Endothelial cell of umbilical vein (primary cell): ENCODE data around the gene MPST. TPM values are rescaled to one million over a fixed set of nuclear protein-coding genes. Genes with fewer than 3 reads are reported as not detected.

Source experiments
- BruUV-seq: library from RNA; stranded (reverse); fragments of 400-500 nt; replicated peaks from 2 replicates; lab custom pipeline; 2021; lab: Mats Ljungman, UMichigan
- CTCF ChIA-PET: fragments of 300-600, 350-600 bp; sonication (Branson Sonifier 250); formaldehyde crosslinking; loops from one replicate; lab custom pipeline; 2021; ENCODE audit warnings: antibody characterized with exemption, inconsistent platforms; lab: Charles Lee
- POLR2A ChIA-PET: fragments of 300-600, 350-600 bp; sonication (Branson Sonifier 250); formaldehyde crosslinking; loops from one replicate; lab custom pipeline; 2021; ENCODE audit warnings: antibody characterized with exemption, inconsistent platforms; lab: Charles Lee
- DNase-seq: peaks from one replicate; pipeline ENCODE4 v3.0.0-alpha.2; 2011; ENCODE audit warnings: low read depth, low spot score
- FAIRE-seq: peaks from 2 replicates; lab custom pipeline; 2011; peaks lifted over from hg19 to GRCh38; lab: Jason Lieb, UNC
- H2AFZ ChIP-seq: 2 replicates; pipeline ENCODE4 v1.6.0; 2012; ENCODE audit warnings: low read depth, low read length, control low read depth, inconsistent platforms
- H3K27ac ChIP-seq: 2 replicates; pipeline ENCODE4 v1.5.1; 2011; ENCODE audit warnings: low read depth, mild to moderate bottlenecking, control low read depth, low read length, moderate library complexity; ENCODE audit not compliant: insufficient read depth
- H3K27me3 ChIP-seq, 2 experiments: 2 replicates each; pipeline versions ENCODE4 v1.6.0 to v1.6.1; 2011; ENCODE audit warnings: low read length in 2 of 2, mixed read lengths in 1 of 2; ENCODE audit not compliant: control insufficient read depth in 2 of 2, insufficient read depth in 2 of 2
- H3K36me3 ChIP-seq, 2 experiments: 2 replicates in 1 of 2; 3 replicates in 1 of 2; pipeline ENCODE4 v1.5.1; 2011; ENCODE audit warnings: low read length in 2 of 2, mild to moderate bottlenecking in 1 of 2, moderate library complexity in 1 of 2; ENCODE audit not compliant: control insufficient read depth in 2 of 2, insufficient read depth in 2 of 2; ENCODE audit errors: extremely low read depth in 1 of 2
- H3K4me1 ChIP-seq: 3 replicates; pipeline ENCODE4 v1.5.1; 2011; ENCODE audit warnings: mild to moderate bottlenecking, low read length; ENCODE audit not compliant: control insufficient read depth, insufficient read depth; ENCODE audit errors: extremely low read depth
- H3K4me2 ChIP-seq: 2 replicates; pipeline ENCODE4 v1.6.1; 2011; ENCODE audit warnings: low read length, control low read depth, mixed read lengths; ENCODE audit not compliant: insufficient read depth
- H3K4me3 ChIP-seq, 3 experiments: fragments of 200-600 bp in 1 of 3; sonication (generic), shearing (Covaris generic) in 1 of 3; replicated peaks in 1 of 3; 2 replicates each; pipeline ENCODE4 v1.5.1; 2011 to 2016; ENCODE audit warnings: control low read depth in 3 of 3, low read length in 3 of 3, mild to moderate bottlenecking in 2 of 3, inconsistent platforms in 1 of 3, low read depth in 1 of 3, moderate library complexity in 1 of 3; ENCODE audit not compliant: insufficient read depth in 1 of 3
- H3K79me2 ChIP-seq: 2 replicates; pipeline ENCODE4 v1.6.0; 2012; ENCODE audit warnings: low read length, inconsistent platforms; ENCODE audit not compliant: control insufficient read depth, insufficient read depth
- H3K9ac ChIP-seq: replicated peaks from 2 replicates; pipeline ENCODE3; 2011; ENCODE audit warnings: low read length, control low read depth; ENCODE audit not compliant: insufficient read depth; ENCODE audit errors: extremely low read depth
- H3K9me1 ChIP-seq: replicated peaks from 3 replicates; pipeline ENCODE4 v1.6.0; 2011; ENCODE audit warnings: mild to moderate bottlenecking, low read length; ENCODE audit not compliant: control insufficient read depth, insufficient read depth; ENCODE audit errors: extremely low read depth
- H3K9me3 ChIP-seq: replicated peaks from 2 replicates; pipeline ENCODE4 v1.5.1; 2012; ENCODE audit warnings: low read length, inconsistent platforms; ENCODE audit not compliant: control insufficient read depth, insufficient read depth
- H4K20me1 ChIP-seq: replicated peaks from 2 replicates; pipeline ENCODE3; 2011; ENCODE audit warnings: mild to moderate bottlenecking, low read length; ENCODE audit not compliant: control insufficient read depth, insufficient read depth; ENCODE audit errors: extremely low read depth
- EZH2 ChIP-seq: IDR thresholded peaks from 2 replicates; pipeline ENCODE4 v1.6.1; 2012; ENCODE audit warnings: borderline replicate concordance, low read depth, mild to moderate bottlenecking, moderate library complexity, low read length, inconsistent platforms; ENCODE audit not compliant: severe bottlenecking
- FOS ChIP-seq: IDR thresholded peaks from 2 replicates; pipeline ENCODE4 v1.6.1; 2011; ENCODE audit warnings: mild to moderate bottlenecking, low read length, moderate library complexity, borderline replicate concordance; ENCODE audit not compliant: insufficient read depth
- GATA2 ChIP-seq: IDR thresholded peaks from 2 replicates; pipeline ENCODE4 v1.7.0; 2011; ENCODE audit warnings: low read depth, mild to moderate bottlenecking, moderate library complexity, mixed read lengths, low read length; ENCODE audit not compliant: insufficient read length, insufficient read depth
- JUN ChIP-seq: IDR thresholded peaks from 2 replicates; pipeline ENCODE4 v1.6.1; 2011; ENCODE audit warnings: borderline replicate concordance, low read depth; ENCODE audit not compliant: insufficient read length, insufficient read depth
- MYC ChIP-seq: IDR thresholded peaks from one replicate; pipeline ENCODE4 v1.6.1; 2011; ENCODE audit warnings: mild to moderate bottlenecking, low read depth, low read length
- POLR2A ChIP-seq: IDR thresholded peaks from 2 replicates; pipeline ENCODE4 v1.6.1; 2012; ENCODE audit warnings: low read depth, mild to moderate bottlenecking, control low read depth, low read length
- POLR2AphosphoS5 ChIP-seq: IDR thresholded peaks from 2 replicates; pipeline ENCODE4 v1.6.1; 2012; ENCODE audit warnings: low read depth, mild to moderate bottlenecking, control low read depth, low read length, moderate library complexity; ENCODE audit not compliant: insufficient read depth
- dilution Hi-C: fragments of 300-500 bp; cut with MboI; formaldehyde crosslinking; loops from one replicate; pipeline ENCODE4 v1.15.0; 2019; ENCODE audit warnings: low sequenced_read_pairs; ENCODE audit not compliant: extremely low pct_ligation_motif_present
- intact Hi-C: fragments of 100-400 bp; cut with micrococcal nuclease; formaldehyde crosslinking; loops from one replicate; pipeline ENCODE4 v1.10.0; 2022
- polyA plus RNA-seq, 4 experiments: library from polyadenylated mRNA; depleted of rRNA in 3 of 4; stranded (reverse) in 3 of 4; unstranded in 1 of 4; fragments of >200 nt; gene quantifications; 2 replicates each; pipeline versions ENCODE4 v1.2.1 to v1.2.3, GENCODE V29; 2011 to 2012; ENCODE audit warnings: missing spikeins in 1 of 4
- total RNA-seq: library from RNA; stranded (reverse); gene quantifications from 2 replicates; pipeline ENCODE4 v1.2.3, GENCODE V29; 2021
- TF ChIP-seq, protein P1 (sequence below), 2 donors: IDR thresholded peaks; 1 replicate in 1 of 2; 2 replicates in 1 of 2; pipeline ENCODE4 v1.5.1; 2011; ENCODE audit warnings: low read length in 2 of 2, mild to moderate bottlenecking in 2 of 2, moderate library complexity in 2 of 2, control low read depth in 1 of 2, inconsistent platforms in 1 of 2, low read depth in 1 of 2; ENCODE audit not compliant: insufficient read depth in 1 of 2; ENCODE audit errors: extremely low read depth in 1 of 2
- TF ChIP-seq, protein P2 (sequence below): IDR thresholded peaks from 2 replicates; pipeline ENCODE4 v1.6.1; 2011; ENCODE audit not compliant: insufficient read depth, insufficient read length

Gene MPST
- total and polyA plus RNA-seq, 2 donors (not counting 3 experiments of a cell fraction or from before 2014, with no cell fraction given) = 93.2 to 124 TPM

DNA sequence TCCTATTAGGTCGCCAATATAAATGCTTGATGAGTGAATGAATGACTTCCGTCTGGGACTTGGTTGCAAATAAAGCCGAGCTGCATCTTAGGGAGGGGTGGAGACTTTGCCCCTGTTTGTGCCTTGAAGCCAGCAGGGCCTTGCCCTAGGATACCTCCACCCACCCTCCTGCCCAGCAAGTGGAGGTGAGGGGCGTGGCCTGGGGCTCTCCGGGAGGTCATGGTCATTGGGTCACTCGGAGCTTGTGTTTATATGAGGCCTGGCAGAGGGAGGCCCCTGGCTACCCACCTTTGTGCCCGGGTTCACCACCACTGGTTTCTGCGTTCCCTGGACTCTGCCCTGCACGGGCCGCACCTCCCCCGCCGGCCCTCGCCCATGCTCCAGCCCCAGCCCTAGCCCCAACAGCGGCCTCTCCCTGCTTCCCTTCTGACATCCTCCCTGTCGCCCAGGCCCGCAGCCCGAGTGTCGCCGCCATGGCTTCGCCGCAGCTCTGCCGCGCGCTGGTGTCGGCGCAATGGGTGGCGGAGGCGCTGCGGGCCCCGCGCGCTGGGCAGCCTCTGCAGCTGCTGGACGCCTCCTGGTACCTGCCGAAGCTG lies 4.3 kb downstream of the MPST start:
- H3K9ac ChIP-seq = no peak overlapping the region
- no peaks in the 10 kb centered on the region for H3K9me3 ChIP-seq
- CTCF ChIA-PET = interaction anchor here (6.1 to 6.7 kb wide), 3 partner anchors 7 to 20 kb away, joined by 33 to 57 read pairs (median 38); no protein-coding TSS in a partner anchor
- TF ChIP-seq MYC (no peak), JUN (no peak), POLR2AphosphoS5 (no peak), FOS (no peak), POLR2A (no peak), GATA2 (no peak), EZH2 (no peak)
- TF ChIP-seq, protein P1, sequence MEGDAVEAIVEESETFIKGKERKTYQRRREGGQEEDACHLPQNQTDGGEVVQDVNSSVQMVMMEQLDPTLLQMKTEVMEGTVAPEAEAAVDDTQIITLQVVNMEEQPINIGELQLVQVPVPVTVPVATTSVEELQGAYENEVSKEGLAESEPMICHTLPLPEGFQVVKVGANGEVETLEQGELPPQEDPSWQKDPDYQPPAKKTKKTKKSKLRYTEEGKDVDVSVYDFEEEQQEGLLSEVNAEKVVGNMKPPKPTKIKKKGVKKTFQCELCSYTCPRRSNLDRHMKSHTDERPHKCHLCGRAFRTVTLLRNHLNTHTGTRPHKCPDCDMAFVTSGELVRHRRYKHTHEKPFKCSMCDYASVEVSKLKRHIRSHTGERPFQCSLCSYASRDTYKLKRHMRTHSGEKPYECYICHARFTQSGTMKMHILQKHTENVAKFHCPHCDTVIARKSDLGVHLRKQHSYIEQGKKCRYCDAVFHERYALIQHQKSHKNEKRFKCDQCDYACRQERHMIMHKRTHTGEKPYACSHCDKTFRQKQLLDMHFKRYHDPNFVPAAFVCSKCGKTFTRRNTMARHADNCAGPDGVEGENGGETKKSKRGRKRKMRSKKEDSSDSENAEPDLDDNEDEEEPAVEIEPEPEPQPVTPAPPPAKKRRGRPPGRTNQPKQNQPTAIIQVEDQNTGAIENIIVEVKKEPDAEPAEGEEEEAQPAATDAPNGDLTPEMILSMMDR (IDR thresholded peaks at IDR 0.05; ENCODE audit: extremely low read depth in 1 of 2, insufficient read depth in 1 of 2, low read depth in 1 of 2, low read length in 2 of 2) = no peak
- TF ChIP-seq, protein P2, sequence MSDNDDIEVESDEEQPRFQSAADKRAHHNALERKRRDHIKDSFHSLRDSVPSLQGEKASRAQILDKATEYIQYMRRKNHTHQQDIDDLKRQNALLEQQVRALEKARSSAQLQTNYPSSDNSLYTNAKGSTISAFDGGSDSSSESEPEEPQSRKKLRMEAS = no peak
- H3K27me3 ChIP-seq = no peaks in the 10 kb centered on the region
- no peak overlapping the region for H2AFZ ChIP-seq
- H4K20me1 ChIP-seq = no peaks in the 10 kb centered on the region
- H3K79me2 ChIP-seq = peaks cover 18% of the 10 kb centered on the region
- H3K4me2 ChIP-seq = no peak overlapping the region
- H3K4me3 ChIP-seq = no peak overlapping the region
- peaks cover 4% of the 10 kb centered on the region for H3K4me1 ChIP-seq
- POLR2A ChIA-PET = no interaction called here
- no TSS peak for BruUV-seq
- H3K9me1 ChIP-seq = no peaks in the 10 kb centered on the region
- H3K36me3 ChIP-seq = peaks cover under 1 to 30% of the 10 kb centered on the region in 2 experiments
- DNase-seq (no peak), FAIRE-seq (no peak)
- intact Hi-C loops = no loop called here
- dilution Hi-C loops = no loop called here
- no peak overlapping the region for H3K27ac ChIP-seq
